Thoracic aorta (tissue), 2 donors: Measurements from ENCODE around the gene GATA5. TPM values are rescaled to one million over a fixed set of nuclear protein-coding genes. Genes with fewer than 3 reads are reported as not detected.

Source experiments
- ATAC-seq: fragments of 150-250 bp; one replicate; pipeline ENCODE4 v1.8.0; 2017; ENCODE audit warnings: low read depth; ENCODE audit not compliant: insufficient number of reproducible peaks, low FRiP score
- DNase-seq: peaks from one replicate; pipeline ENCODE4 v3.0.0-alpha.2; 2020; ENCODE audit warnings: low spot score
- H3K27ac ChIP-seq, 2 donors: fragments of 200-600 bp; sonication (generic); 1 replicate in 1 of 2; 2 replicates in 1 of 2; pipeline ENCODE4 v1.5.1; 2016; ENCODE audit warnings: mild to moderate bottlenecking in 2 of 2, moderate library complexity in 2 of 2
- H3K27me3 ChIP-seq: fragments of 200-600 bp; sonication (generic); replicated peaks from 2 replicates; pipeline ENCODE4 v1.6.0; 2016; ENCODE audit warnings: mild to moderate bottlenecking; ENCODE audit not compliant: insufficient read depth
- H3K36me3 ChIP-seq: fragments of 200-600 bp; sonication (generic); one replicate; pipeline ENCODE4 v1.5.1; 2016
- H3K4me1 ChIP-seq, 2 donors: fragments of 200-600 bp; sonication (generic); 1 replicate in 1 of 2; 2 replicates in 1 of 2; pipeline versions ENCODE4 v1.5.1 to v1.6.0; 2016; ENCODE audit warnings: low read depth in 2 of 2, mild to moderate bottlenecking in 1 of 2; ENCODE audit not compliant: control insufficient read depth in 1 of 2
- H3K4me3 ChIP-seq: fragments of 200-600 bp; sonication (generic); 2 replicates; pipeline ENCODE4 v1.5.1; 2016; ENCODE audit warnings: mild to moderate bottlenecking
- H3K9me3 ChIP-seq: fragments of 200-600 bp; sonication (generic); 2 replicates; pipeline ENCODE4 v1.5.1; 2016
- total RNA-seq, 2 donors: library from RNA; depleted of rRNA; stranded (reverse); fragments of >200 nt; gene quantifications; one replicate each; pipeline versions ENCODE4 v1.1.0 to v1.2.3, GENCODE V29; 2016
- TF ChIP-seq, protein P1 (sequence below): fragments of 200-600 bp; sonication (generic); IDR thresholded peaks from one replicate; pipeline ENCODE4 v1.5.1; 2019; ENCODE audit warnings: antibody characterized with exemption

The GATA5 gene
- total RNA-seq, 2 donors from 2014 or later, result 0.27 TPM; not detected in 1

DNA sequence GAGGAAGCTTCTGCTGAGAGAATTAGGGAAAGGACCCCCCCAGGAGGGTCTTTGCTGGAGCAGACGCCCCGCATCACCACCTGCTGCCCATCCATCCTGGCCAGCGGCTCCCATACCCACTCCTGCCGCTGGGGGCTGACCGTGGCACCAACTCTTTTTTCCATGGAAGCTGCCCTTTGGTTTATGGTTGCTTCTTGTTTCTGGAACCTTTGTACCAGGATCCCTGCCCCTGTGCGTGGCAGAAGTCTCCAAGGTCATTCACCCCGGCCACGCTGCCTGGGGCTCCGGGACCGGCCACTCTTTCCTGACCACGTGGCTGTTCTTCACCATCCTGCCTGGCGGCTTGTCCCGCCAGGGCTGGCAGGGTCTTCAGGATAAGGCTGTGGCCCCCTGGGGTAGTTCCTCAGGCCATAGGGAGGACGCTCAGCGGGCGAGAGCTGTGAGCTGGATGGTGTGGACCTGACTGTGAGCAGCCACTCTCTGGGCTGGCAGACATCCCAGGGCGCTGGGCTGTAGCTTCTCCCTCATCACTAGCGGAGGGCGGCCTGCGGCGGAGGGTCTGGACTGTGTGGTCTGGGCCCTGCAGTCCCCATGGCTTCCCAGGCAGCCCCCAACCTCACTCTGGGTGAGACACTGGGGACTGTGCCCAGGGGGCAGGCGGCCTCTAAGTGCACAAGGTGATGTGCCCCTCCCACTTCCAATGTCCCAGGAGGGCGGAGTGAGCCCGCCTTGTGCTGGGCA is 25.7 kb downstream of the GATA5 start:
- ATAC-seq, result no peak
- TF ChIP-seq, protein P1, sequence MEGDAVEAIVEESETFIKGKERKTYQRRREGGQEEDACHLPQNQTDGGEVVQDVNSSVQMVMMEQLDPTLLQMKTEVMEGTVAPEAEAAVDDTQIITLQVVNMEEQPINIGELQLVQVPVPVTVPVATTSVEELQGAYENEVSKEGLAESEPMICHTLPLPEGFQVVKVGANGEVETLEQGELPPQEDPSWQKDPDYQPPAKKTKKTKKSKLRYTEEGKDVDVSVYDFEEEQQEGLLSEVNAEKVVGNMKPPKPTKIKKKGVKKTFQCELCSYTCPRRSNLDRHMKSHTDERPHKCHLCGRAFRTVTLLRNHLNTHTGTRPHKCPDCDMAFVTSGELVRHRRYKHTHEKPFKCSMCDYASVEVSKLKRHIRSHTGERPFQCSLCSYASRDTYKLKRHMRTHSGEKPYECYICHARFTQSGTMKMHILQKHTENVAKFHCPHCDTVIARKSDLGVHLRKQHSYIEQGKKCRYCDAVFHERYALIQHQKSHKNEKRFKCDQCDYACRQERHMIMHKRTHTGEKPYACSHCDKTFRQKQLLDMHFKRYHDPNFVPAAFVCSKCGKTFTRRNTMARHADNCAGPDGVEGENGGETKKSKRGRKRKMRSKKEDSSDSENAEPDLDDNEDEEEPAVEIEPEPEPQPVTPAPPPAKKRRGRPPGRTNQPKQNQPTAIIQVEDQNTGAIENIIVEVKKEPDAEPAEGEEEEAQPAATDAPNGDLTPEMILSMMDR, result no peak
- no peak overlapping the region for H3K27ac ChIP-seq

GRCh38 chr20:62448788-62449187 is 27.0 kb downstream of the GATA5 start:
- no peaks in the 10 kb centered on the region for H3K4me1 ChIP-seq
- no peaks in the 10 kb centered on the region for H3K9me3 ChIP-seq
- no peak for DNase-seq
- TF ChIP-seq, protein P1, result no peak
- no peak for ATAC-seq
- no peak overlapping the region for H3K27ac ChIP-seq
- no peaks in the 10 kb centered on the region for H3K27me3 ChIP-seq
- no peaks in the 10 kb centered on the region for H3K36me3 ChIP-seq
- H3K4me3 ChIP-seq, result no peak overlapping the region

More for the DNA sequence above, 25.7 kb downstream of the GATA5 start:
- H3K36me3 ChIP-seq, result no peaks in the 10 kb centered on the region
- DNase-seq, result no peak
- no peaks in the 10 kb centered on the region for H3K4me1 ChIP-seq
- H3K27me3 ChIP-seq, result no peaks in the 10 kb centered on the region
- H3K4me3 ChIP-seq, result no peak overlapping the region
- H3K9me3 ChIP-seq, result no peaks in the 10 kb centered on the region

- Histone ChIP-seq H3K27ac (no peak overlapping the region), H3K36me3 (no peaks in the 10 kb centered on the region), H3K9me3 (no peaks in the 10 kb centered on the region), H3K4me1 (no peaks in the 10 kb centered on the region), H3K27me3 (no peaks in the 10 kb centered on the region), H3K4me3 (no peak overlapping the region)
- DNase-seq, result no peak
- TF ChIP-seq, protein P1, result no peak
- ATAC-seq, result no peak
Observed at GRCh38 chr20:62448038-62448437, 27.8 kb downstream of the GATA5 start.

DNA sequence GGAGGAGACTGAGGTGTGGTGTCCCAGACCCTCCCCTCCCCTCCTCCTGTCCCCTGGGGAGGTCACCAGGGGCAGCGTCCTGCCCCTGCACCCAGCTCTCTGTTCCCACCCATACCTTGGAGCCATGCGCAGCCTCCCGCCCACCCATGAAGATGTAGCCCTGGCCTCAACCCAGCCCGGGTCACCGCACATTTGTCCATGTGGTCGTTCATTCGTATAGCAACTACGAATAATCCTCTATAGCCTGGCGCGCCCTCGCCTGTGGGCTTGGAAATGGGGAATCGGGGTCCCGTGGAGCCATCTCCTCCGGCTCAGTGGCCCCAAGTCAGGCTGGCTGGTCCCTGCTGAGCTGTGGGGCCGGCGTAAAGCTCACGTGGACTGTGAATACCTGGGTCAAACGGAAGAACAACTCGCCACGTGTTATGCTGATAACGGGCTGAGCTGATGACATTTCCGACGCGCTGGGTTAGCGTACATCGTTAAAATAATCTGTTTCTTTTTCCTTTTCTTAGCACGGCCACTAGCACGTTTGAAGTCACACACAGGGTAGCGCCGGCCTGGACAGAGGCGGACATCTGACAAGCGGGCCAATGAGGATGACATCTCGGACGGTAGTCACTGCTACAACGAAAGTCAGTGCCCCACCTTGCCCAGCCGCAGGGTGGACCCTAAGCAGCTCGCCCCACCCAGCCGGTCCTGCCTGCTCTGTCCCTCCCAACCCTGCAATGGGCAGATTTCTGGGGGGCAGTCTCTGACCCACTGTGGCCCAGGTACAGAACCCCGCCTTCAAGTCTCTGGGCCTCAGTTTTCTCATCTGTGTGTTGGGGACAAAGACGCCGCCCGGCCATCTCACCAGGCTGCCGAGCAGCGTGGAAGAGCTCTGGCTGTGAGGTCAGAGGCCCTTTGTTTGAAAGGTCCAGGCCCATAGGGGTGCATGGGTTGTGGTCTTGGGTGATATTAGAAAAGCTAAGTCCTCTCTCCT is 28.6 kb downstream of the GATA5 start:
- H3K9me3 ChIP-seq, result no peaks in the 10 kb centered on the region
- no peaks in the 10 kb centered on the region for H3K36me3 ChIP-seq
- H3K4me3 ChIP-seq, result no peak overlapping the region
- H3K27me3 ChIP-seq, result no peaks in the 10 kb centered on the region
- ATAC-seq (no peak), DNase-seq (no peak)
- H3K27ac ChIP-seq, result no peak overlapping the region
- no peaks in the 10 kb centered on the region for H3K4me1 ChIP-seq
- TF ChIP-seq, protein P1, result no peak

DNA sequence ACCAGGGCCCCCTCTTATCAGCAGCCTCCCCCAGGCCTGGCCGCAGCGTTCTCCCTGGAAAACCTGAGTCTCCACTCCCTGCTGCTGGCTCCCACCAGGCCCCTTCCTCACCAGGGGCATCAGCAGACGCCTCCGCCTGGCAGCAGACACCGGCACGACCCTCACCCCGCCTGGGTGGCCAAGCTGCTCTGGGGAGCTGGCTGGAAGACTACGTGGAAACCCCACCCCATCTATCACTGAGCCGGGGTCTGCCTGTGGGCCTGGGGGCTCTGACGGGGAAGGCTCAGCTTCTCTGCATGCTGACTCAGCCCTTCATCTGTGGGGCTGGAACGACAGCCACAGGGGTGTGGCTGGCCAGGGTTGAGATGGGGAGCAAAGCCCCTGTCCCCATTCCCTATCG is 29.3 kb downstream of the GATA5 start:
- H3K4me3 ChIP-seq, result no peak overlapping the region
- no peaks in the 10 kb centered on the region for H3K9me3 ChIP-seq
- DNase-seq (no peak), ATAC-seq (no peak)
- TF ChIP-seq, protein P1, result no peak
- no peak overlapping the region for H3K27ac ChIP-seq
- H3K36me3 ChIP-seq, result no peaks in the 10 kb centered on the region
- H3K4me1 ChIP-seq, result no peaks in the 10 kb centered on the region
- H3K27me3 ChIP-seq, result no peaks in the 10 kb centered on the region
